IMR-90 (cell line): Measurements from ENCODE around the gene ZNF384.

Source experiments
- CEBPB ChIP-seq: IDR thresholded peaks from 2 replicates; pipeline ENCODE4 v1.6.1; 2012; ENCODE audit warnings: low read depth, low read length, improper control_type of control experiment
- CHD1 ChIP-seq: IDR thresholded peaks from 2 replicates; pipeline ENCODE4 v1.6.1; 2012; ENCODE audit warnings: low read depth, low read length, improper control_type of control experiment
- FOS ChIP-seq: fragments of 150-350 bp; IDR thresholded peaks from 2 replicates; pipeline ENCODE4 v1.6.1; 2016; ENCODE audit warnings: low read depth, low read length
- MAFK ChIP-seq: IDR thresholded peaks from 2 replicates; pipeline ENCODE4 v1.6.1; 2012; ENCODE audit warnings: low read depth, low read length, improper control_type of control experiment
- MAZ ChIP-seq: IDR thresholded peaks from 2 replicates; pipeline ENCODE4 v1.6.1; 2012; ENCODE audit warnings: low read depth, mild to moderate bottlenecking, low read length, improper control_type of control experiment, moderate library complexity, borderline replicate concordance
- MXI1 ChIP-seq: IDR thresholded peaks from 2 replicates; pipeline ENCODE4 v1.6.1; 2012; ENCODE audit warnings: low read depth, mild to moderate bottlenecking, low read length, moderate library complexity, borderline replicate concordance
- NFE2L2 ChIP-seq: fragments of 150-350 bp; IDR thresholded peaks from 2 replicates; pipeline ENCODE4 v1.6.1; 2016; ENCODE audit warnings: low read depth, mild to moderate bottlenecking, low read length
- POLR2A ChIP-seq: IDR thresholded peaks from 2 replicates; pipeline ENCODE4 v1.6.1; 2012; ENCODE audit warnings: mild to moderate bottlenecking, low read depth, low read length
- RAD21 ChIP-seq: IDR thresholded peaks from 2 replicates; pipeline ENCODE4 v1.6.1; 2012; ENCODE audit warnings: low read length, improper control_type of control experiment
- RCOR1 ChIP-seq: IDR thresholded peaks from 2 replicates; pipeline ENCODE4 v1.6.1; 2012; ENCODE audit warnings: mild to moderate bottlenecking, low read length, improper control_type of control experiment; ENCODE audit not compliant: insufficient replicate concordance
- RFX5 ChIP-seq: IDR thresholded peaks from 2 replicates; pipeline ENCODE4 v1.8.0; 2012; ENCODE audit warnings: low read depth, mild to moderate bottlenecking, low read length, moderate library complexity
- TF ChIP-seq, protein P1 (sequence below): conservative IDR thresholded peaks from 2 replicates; pipeline ENCODE4 v1.5.1; 2012; ENCODE audit warnings: mild to moderate bottlenecking, low read depth, low read length, improper control_type of control experiment
- TF ChIP-seq, protein P2 (sequence below): fragments of 150-350 bp; IDR thresholded peaks from 2 replicates; pipeline ENCODE4 v1.6.1; 2017; ENCODE audit warnings: mild to moderate bottlenecking, antibody characterized with exemption, low read length, low read depth
- TF ChIP-seq, protein P3 (sequence below): fragments of 150-350 bp; IDR thresholded peaks from 2 replicates; pipeline ENCODE4 v1.6.1; 2016; ENCODE audit warnings: low read depth, mild to moderate bottlenecking, low read length, moderate library complexity, borderline replicate concordance

DNA sequence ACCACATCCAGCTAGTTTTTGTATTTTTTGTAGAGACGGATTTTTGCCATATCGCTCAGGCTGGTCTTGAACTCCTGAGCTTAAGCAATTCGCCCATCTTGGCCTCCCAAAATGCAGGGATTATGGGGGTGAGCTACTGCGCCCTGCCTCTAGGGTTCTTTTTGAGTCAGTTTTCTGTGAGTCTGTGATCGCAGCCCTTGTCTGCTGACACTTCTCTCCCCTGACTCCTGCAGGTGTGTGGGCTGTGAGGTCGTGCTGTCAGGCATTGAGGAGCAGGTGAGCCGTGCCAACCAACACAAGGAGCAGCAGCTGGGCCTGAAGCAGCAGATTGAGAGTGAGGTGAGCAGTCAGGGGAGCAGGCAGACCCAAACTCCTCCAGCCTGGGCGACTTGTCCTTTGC lies 41.0 kb upstream of the ZNF384 start:
- TF ChIP-seq, protein P1, sequence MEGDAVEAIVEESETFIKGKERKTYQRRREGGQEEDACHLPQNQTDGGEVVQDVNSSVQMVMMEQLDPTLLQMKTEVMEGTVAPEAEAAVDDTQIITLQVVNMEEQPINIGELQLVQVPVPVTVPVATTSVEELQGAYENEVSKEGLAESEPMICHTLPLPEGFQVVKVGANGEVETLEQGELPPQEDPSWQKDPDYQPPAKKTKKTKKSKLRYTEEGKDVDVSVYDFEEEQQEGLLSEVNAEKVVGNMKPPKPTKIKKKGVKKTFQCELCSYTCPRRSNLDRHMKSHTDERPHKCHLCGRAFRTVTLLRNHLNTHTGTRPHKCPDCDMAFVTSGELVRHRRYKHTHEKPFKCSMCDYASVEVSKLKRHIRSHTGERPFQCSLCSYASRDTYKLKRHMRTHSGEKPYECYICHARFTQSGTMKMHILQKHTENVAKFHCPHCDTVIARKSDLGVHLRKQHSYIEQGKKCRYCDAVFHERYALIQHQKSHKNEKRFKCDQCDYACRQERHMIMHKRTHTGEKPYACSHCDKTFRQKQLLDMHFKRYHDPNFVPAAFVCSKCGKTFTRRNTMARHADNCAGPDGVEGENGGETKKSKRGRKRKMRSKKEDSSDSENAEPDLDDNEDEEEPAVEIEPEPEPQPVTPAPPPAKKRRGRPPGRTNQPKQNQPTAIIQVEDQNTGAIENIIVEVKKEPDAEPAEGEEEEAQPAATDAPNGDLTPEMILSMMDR = no peak
- no peak for TF ChIP-seq POLR2A
- TF ChIP-seq, protein P2, sequence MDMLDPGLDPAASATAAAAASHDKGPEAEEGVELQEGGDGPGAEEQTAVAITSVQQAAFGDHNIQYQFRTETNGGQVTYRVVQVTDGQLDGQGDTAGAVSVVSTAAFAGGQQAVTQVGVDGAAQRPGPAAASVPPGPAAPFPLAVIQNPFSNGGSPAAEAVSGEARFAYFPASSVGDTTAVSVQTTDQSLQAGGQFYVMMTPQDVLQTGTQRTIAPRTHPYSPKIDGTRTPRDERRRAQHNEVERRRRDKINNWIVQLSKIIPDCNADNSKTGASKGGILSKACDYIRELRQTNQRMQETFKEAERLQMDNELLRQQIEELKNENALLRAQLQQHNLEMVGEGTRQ = no peak
- TF ChIP-seq, protein P3, sequence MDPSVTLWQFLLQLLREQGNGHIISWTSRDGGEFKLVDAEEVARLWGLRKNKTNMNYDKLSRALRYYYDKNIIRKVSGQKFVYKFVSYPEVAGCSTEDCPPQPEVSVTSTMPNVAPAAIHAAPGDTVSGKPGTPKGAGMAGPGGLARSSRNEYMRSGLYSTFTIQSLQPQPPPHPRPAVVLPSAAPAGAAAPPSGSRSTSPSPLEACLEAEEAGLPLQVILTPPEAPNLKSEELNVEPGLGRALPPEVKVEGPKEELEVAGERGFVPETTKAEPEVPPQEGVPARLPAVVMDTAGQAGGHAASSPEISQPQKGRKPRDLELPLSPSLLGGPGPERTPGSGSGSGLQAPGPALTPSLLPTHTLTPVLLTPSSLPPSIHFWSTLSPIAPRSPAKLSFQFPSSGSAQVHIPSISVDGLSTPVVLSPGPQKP = no peak
- no peak for TF ChIP-seq RFX5
- TF ChIP-seq MAZ = no peak
- no peak for TF ChIP-seq RCOR1
- TF ChIP-seq MAFK = no peak
- TF ChIP-seq MXI1 = no peak
- TF ChIP-seq RAD21 = no peak
- no peak for TF ChIP-seq NFE2L2
- TF ChIP-seq FOS = no peak
- TF ChIP-seq CHD1 = no peak
- no peak for TF ChIP-seq CEBPB
